Suprapubic skin (tissue), 4 donors: ENCODE data around the gene GRK7. TPM values are rescaled to one million over a fixed set of nuclear protein-coding genes. Genes with fewer than 3 reads are reported as not detected.

ENCODE experiments used
- DNase-seq, 2 donors: peaks; one replicate each; pipeline ENCODE4 v3.0.0-alpha.2; 2019; ENCODE audit warnings: low spot score in 2 of 2
- H3K27ac ChIP-seq: fragments of 200-600 bp; sonication (generic); one replicate; pipeline ENCODE4 v1.5.1; 2019
- H3K27me3 ChIP-seq: fragments of 200-600 bp; sonication (generic); one replicate; pipeline ENCODE4 v1.5.1; 2019
- H3K36me3 ChIP-seq: fragments of 200-600 bp; sonication (generic); one replicate; pipeline ENCODE4 v1.5.1; 2019
- H3K4me1 ChIP-seq: fragments of 200-600 bp; sonication (generic); one replicate; pipeline ENCODE4 v1.5.1; 2019
- H3K4me3 ChIP-seq: fragments of 200-600 bp; sonication (generic); one replicate; pipeline ENCODE4 v1.5.1; 2019; ENCODE audit warnings: mild to moderate bottlenecking
- H3K9me3 ChIP-seq: fragments of 200-600 bp; sonication (generic); one replicate; pipeline ENCODE4 v1.5.1; 2019
- CTCF ChIP-seq, 2 donors: fragments of 200-600 bp in 1 of 2; fragments of 450-650 bp in 1 of 2; sonication (generic) in 1 of 2; IDR thresholded peaks; one replicate each; pipeline ENCODE4 v1.5.1; 2016 to 2019; ENCODE audit warnings: antibody characterized with exemption in 2 of 2, mild to moderate bottlenecking in 1 of 2, moderate library complexity in 1 of 2
- EP300 ChIP-seq: sonication (generic); formaldehyde crosslinking; IDR thresholded peaks from one replicate; pipeline ENCODE4 v1.6.1; 2017; ENCODE audit warnings: antibody characterized with exemption
- POLR2A ChIP-seq, 2 donors: fragments of 450-650 bp; IDR thresholded peaks; one replicate each; pipeline ENCODE4 v1.6.1; 2017; ENCODE audit warnings: antibody characterized with exemption in 2 of 2, mild to moderate bottlenecking in 2 of 2, moderate library complexity in 2 of 2
- POLR2AphosphoS5 ChIP-seq, 3 donors: sonication (generic); formaldehyde crosslinking; IDR thresholded peaks; one replicate each; pipeline ENCODE4 v1.6.1; 2017; ENCODE audit warnings: antibody characterized with exemption in 3 of 3
- WGBS: methylation state at CpG from one replicate; pipeline ENCODE4 v1.1.5; 2018; 5-methylcytosine and 5-hydroxymethylcytosine counted together
- total RNA-seq, 4 donors: library from RNA; depleted of rRNA; stranded (reverse); fragments of >200 nt; gene quantifications; one replicate each; pipeline ENCODE4 v1.1.0, GENCODE V29; 2016

The GRK7 gene
- total RNA-seq, 4 donors from 2014 or later, result 0.11 to 1.2 TPM; not detected in 2

- Histone ChIP-seq H3K4me1 (peaks cover 15% of the 10 kb centered on the region), H3K27me3 (no peaks in the 10 kb centered on the region), H3K36me3 (no peaks in the 10 kb centered on the region), H3K9me3 (no peaks in the 10 kb centered on the region), H3K27ac (no peak overlapping the region), H3K4me3 (no peak overlapping the region)
- WGBS, result 43% methylated on average over 4 of the region's 4 CpGs
- DNase-seq, result peak in 1 of 2 donors; percentile 49
- no peak for TF ChIP-seq POLR2A (IDR thresholded peaks at IDR 0.05)
- TF ChIP-seq POLR2AphosphoS5 (IDR thresholded peaks at IDR 0.05), result no peak
- no peak for TF ChIP-seq CTCF (IDR thresholded peaks at IDR 0.05)
- no peak for TF ChIP-seq EP300
These were observed 49.4 kb downstream of the GRK7 start for GRCh38 chr3:141812586-141812985.

Other genes with a start within 250 kb of the GRK7 start
- 10 to 100 TPM; 43.9 to 77.3 (median 61.6) TPM for gene RNF7, start 25.1 kb upstream of the GRK7 start, total RNA-seq
- gene ATP1B3, start 113.2 kb downstream of the GRK7 start, total RNA-seq, result 100 to 1,000 TPM; 117 to 190 (median 154) TPM